Mesangial cell (primary cell): ENCODE data around the gene WFDC12. TPM values are rescaled to one million over a fixed set of nuclear protein-coding genes. Genes with fewer than 3 reads are reported as not detected.

Experiments
- total RNA-seq: library from RNA; depleted of rRNA; stranded (reverse); fragments of >200 nt; gene quantifications from 2 replicates; pipeline ENCODE4 v1.2.3, GENCODE V29; 2015

The WFDC12 gene, protein sequence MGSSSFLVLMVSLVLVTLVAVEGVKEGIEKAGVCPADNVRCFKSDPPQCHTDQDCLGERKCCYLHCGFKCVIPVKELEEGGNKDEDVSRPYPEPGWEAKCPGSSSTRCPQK
- not detected in 2 replicates for total RNA-seq

DNA sequence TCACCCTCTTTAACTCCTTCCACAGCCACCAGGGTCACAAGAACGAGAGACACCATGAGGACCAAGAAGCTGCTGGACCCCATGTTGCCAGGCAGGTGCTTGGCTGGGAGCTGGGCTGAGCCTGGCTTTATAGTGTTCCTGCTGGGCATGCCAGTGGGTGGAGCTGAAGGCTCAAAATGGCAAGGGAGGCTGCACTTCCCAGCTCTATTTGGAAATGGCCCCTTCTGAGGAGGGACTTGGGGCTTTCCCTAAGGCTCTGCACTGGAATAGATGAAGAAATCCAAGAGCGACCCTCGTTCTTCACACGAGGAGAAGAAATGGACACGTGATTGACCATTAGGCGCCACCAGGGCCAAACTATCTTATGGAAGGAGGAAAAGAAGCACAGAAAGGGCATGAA lies at the start of gene WFDC12:
TSS of gene WFDC12 (minus strand) at position 101 of the 400 bp plus-strand sequence. CDS start at position 83, 18 bp downstream.

GRCh38 chr20:45114465-45115385 lies 9.5 kb downstream of the WFDC12 start, which contains the start of gene WFDC5:
WFDC5 (minus strand) TSS chr20:45115174; CDS start chr20:45115083, 91 bp downstream.

DNA sequence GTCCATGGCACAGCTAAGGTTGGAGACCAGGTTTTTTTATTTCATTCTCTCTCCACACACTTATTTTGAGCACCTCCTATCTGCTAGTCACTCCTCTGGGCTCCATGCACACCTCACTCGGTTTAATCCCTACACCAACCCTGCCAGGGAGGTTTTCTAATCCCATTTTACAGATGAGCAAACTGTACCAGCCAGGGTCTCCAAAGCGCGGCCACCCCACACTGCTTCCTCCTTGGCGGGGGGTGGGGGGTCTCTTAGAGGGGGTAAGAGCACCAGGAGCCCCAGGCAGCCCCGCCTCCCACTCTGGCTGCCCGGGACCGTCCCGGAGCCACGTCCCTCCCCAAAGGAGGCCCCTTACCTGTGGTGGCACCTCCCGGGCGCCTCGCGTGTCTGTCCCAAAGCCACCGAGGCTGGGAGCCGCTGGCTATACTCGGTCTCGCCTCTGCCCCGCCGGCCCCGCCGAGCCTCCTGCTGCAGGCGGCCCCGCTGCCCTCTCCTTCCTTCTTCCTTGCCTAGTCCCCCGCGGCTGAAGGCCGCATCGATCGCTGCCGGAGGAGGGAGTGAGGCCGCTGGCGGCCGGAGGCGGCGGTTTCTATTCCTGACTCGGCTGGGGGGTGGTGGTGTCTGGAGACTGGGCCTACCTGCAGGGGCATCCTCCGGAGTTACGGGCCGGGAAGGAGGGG lies 23.6 kb downstream of the WFDC12 start, which contains the start of gene KCNS1:
TSS of gene KCNS1 (minus strand) at position 565 of the 683 bp plus-strand sequence. CDS start 1,891 bp downstream, outside the sequence.

Other genes starting within 250 kb of the WFDC12 start
- 70.9 and 103 TPM in 2 replicates for gene YWHAB, start 238.8 kb downstream of the WFDC12 start, total RNA-seq
- 3.6 and 12.9 TPM in 2 replicates for gene PABPC1L, start 214.4 kb downstream of the WFDC12 start, total RNA-seq
- gene TOMM34, start 164.1 kb downstream of the WFDC12 start, total RNA-seq = 44.0 and 97.0 TPM in 2 replicates
- gene STK4, start 158.0 kb downstream of the WFDC12 start, total RNA-seq = 8.2 and 12.9 TPM in 2 replicates
- gene KCNS1, start 23.3 kb downstream of the WFDC12 start, total RNA-seq = 3.0 and 6.2 TPM in 2 replicates
- not detected in 2 replicates for gene WFDC5, start 9.3 kb downstream of the WFDC12 start, total RNA-seq
- not detected in 2 replicates for gene PI3, start 50.4 kb upstream of the WFDC12 start, total RNA-seq
- not detected in 2 replicates for gene SEMG1, start 82.6 kb upstream of the WFDC12 start, total RNA-seq
- gene SEMG2, start 96.9 kb upstream of the WFDC12 start, total RNA-seq = not detected in 2 replicates
- 0.49 and 4.7 TPM in 2 replicates for gene SLPI, start 130.1 kb upstream of the WFDC12 start, total RNA-seq
- not detected in 2 replicates for gene RBPJL, start 182.4 kb upstream of the WFDC12 start, total RNA-seq
- gene MATN4, start 183.8 kb upstream of the WFDC12 start, total RNA-seq = not detected in 2 replicates
- 92.6 and 201 TPM in 2 replicates for gene SDC4, start 224.0 kb upstream of the WFDC12 start, total RNA-seq
- gene SYS1, start 238.7 kb upstream of the WFDC12 start, total RNA-seq = 53.3 and 63.6 TPM in 2 replicates